Spleen (tissue), 3 donors: ENCODE results near the gene ARMC3.

Source experiments
- POLR2A ChIP-seq, 3 donors: fragments of 450-650 bp; IDR thresholded peaks; one replicate each; pipeline ENCODE4 v1.5.1; 2017; ENCODE audit warnings: antibody characterized with exemption in 3 of 3, mild to moderate bottlenecking in 1 of 3
- POLR2AphosphoS5 ChIP-seq, 3 donors: sonication (generic); formaldehyde crosslinking; IDR thresholded peaks; one replicate each; pipeline ENCODE4 v1.5.1; 2017; ENCODE audit warnings: antibody characterized with exemption in 3 of 3

- TF ChIP-seq POLR2AphosphoS5 (IDR thresholded peaks at IDR 0.05) (no peak), POLR2A (IDR thresholded peaks at IDR 0.05) (no peak)
Measured at GRCh38 chr10:23081221-23081750, 153.4 kb downstream of the ARMC3 start.
